GM21381 (cell line): Measurements from ENCODE around the gene RNASEH2A.
A peak's percentile ranks its signal among the peaks of the same experiment; 100 is the strongest.
"Not testable (repeated sequence)": the region's sequence is repeated elsewhere in the genome, so short reads cannot be mapped to it uniquely, and the experiment has no call there.

ENCODE experiments used
- ATAC-seq: cut with Tn5 transposase; IDR thresholded peaks from one replicate; pipeline ENCODE4 v1.9.1; 2021; ENCODE audit warnings: mild to moderate bottlenecking, moderate library complexity; ENCODE audit not compliant: unreplicated experiment

Gene RNASEH2A

DNA sequence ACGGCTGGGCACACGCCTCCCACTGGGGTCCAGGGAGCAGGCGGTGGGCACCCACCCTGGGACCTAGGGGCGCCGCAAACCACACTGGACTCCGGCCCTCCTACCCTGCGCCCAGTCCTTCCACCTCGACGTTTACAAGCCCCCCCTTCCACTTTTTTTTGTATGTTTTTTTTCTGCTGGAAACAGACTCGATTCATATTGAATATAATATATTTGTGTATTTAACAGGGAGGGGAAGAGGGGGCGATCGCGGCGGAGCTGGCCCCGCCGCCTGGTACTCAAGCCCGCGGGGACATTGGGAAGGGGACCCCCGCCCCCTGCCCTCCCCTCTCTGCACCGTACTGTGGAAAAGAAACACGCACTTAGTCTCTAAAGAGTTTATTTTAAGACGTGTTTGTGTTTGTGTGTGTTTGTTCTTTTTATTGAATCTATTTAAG is 13.5 kb upstream of the RNASEH2A start:
- no peak for ATAC-seq

DNA sequence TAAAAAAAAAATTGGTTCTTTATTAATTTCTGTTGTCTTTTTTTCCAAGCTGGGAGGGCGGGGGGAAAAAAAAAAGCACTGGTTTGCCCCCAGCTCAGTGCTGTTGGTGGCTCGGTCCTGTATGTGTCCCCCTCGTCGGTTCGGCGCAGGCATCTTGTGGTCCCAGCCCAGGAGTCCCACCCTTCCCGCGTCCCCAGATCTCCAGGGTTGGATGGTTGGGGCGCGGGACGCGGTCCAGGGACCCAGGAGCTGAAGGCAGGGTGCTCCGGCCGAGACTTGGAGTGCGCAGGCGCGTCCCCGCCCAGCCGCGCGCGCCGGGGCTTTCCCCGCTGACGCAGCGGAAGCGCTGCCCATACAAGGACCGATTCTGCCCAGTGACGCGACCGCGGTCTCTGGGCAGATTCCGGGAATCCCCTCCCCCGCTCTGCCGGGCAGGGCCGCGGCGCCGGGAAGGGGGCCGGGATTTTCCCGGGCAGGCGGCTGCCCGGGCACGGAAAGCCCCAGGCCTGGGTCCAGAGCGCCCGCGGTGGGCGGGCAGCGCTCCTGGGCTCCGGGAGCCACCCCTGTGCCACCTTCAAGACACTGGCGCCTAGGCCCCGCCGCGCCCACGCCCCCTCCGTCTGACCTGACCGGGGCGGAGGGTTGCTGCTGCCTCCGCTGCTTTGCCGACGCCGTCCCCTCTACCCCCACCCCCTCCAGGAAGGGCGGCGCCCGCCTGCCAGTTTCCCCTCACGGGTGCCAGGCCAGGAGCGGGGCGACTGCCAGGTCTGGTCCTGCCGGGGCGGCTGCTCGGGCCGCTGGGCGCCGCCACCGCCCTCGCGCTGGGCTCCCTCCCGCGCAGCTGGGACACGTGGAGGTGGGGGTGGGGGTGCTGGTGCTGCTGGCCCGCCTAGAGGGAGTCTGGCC is 12.8 kb upstream of the RNASEH2A start:
- peak; percentile 29 for ATAC-seq

- no peak for ATAC-seq
Observed at GRCh38 chr19:12794196-12794941, 12.0 kb upstream of the RNASEH2A start.

GRCh38 chr19:12794971-12795381 is 11.4 kb upstream of the RNASEH2A start:
- ATAC-seq, result no peak

GRCh38 chr19:12796146-12797071 is 10.0 kb upstream of the RNASEH2A start:
- no peak for ATAC-seq

DNA sequence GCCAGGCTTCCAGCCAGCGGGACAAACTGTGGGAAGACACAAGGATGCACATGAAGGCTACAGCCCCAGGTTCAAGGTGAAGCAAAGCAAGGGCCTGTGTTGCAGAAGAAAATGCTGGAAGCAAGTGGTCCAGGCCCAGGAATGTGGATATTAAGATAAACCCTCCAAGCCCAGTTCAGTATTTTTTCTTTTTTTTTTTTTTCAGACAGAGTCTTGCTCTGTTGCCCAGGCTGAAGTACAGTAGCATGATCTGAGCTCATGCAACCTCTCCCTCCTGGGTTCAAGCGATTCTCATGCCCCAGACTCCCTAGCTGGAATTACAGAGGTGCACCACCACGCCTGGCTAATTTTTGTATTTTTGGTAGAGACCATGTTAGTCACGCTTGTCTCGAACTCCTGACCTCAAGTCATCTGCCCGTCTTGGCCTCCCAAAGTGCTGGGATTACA is 9.2 kb upstream of the RNASEH2A start:
- ATAC-seq, result no peak

DNA sequence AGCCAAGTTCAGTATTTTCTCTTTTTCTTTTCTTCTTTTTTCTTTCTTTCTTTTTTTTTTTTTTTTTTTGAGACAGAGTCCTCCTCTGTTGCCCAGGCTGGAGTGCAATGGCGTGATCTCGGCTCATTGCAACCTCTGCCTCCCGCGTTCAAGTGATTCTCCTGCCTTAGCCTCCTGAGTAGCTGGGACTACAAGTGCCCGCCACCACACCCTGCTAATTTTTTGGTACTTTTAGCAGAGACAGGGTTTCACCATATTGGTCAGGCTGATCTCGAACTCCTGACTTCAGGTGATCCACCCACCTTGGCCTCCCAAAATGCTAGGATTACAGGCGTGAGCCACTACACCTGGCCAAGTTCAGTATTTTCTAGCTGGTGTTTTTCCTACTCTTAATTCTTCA is 8.8 kb upstream of the RNASEH2A start:
- ATAC-seq, result not testable (repeated sequence)

GRCh38 chr19:12799742-12800465 is 6.5 kb upstream of the RNASEH2A start:
- ATAC-seq, result no peak

DNA sequence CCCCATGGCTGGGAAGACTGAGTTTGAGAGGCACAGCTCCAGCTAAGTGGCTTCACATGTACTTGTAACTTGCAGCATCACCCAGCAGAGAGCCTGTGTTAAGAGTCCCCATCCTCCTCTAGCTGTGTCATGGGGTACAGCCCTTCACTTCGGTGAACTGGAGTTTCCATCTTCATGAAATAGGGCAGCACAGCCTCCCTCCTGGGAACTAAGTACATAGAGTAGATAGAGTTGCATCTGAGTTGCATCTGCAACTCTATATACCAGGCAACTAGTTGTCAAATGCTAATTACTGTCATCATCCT is 6.0 kb upstream of the RNASEH2A start:
- no peak for ATAC-seq

DNA sequence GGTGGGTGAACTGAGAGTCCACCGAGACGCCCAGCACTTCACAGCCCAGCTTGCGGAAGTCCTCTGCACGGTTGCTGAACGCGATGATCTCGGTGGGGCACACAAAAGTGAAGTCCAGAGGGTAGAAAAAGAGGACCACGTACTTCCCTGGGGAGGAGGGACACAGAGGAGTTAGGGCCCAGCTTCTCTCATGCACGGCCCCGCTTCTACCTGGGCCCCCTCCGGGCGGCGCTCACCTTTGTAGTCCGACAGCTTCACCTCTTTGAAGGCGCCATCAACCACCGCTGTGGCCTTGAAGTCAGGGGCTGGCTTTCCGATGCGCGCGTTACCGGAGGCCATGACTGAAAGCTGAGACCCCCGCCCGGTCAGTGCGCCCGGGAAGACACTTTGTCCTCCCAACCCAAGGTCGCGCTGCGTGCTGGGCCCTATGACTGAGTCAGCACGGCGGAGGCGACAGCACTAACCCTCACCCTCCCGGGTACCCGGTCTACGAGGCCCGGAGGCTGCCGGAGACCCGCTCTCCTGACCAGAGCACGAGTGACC is 5.4 kb upstream of the RNASEH2A start:
- ATAC-seq, result no peak

GRCh38 chr19:12801466-12802266 is 4.7 kb upstream of the RNASEH2A start, which contains the start of the genes PRDX2 and THSD8:
TSS of gene PRDX2 (minus strand) at chr19:12801800. CDS start at chr19:12801261, 539 bp downstream.
TSS of gene THSD8 (plus strand) at chr19:12802069. CDS start at chr19:12802072, 3 bp downstream.
- no peak for ATAC-seq

DNA sequence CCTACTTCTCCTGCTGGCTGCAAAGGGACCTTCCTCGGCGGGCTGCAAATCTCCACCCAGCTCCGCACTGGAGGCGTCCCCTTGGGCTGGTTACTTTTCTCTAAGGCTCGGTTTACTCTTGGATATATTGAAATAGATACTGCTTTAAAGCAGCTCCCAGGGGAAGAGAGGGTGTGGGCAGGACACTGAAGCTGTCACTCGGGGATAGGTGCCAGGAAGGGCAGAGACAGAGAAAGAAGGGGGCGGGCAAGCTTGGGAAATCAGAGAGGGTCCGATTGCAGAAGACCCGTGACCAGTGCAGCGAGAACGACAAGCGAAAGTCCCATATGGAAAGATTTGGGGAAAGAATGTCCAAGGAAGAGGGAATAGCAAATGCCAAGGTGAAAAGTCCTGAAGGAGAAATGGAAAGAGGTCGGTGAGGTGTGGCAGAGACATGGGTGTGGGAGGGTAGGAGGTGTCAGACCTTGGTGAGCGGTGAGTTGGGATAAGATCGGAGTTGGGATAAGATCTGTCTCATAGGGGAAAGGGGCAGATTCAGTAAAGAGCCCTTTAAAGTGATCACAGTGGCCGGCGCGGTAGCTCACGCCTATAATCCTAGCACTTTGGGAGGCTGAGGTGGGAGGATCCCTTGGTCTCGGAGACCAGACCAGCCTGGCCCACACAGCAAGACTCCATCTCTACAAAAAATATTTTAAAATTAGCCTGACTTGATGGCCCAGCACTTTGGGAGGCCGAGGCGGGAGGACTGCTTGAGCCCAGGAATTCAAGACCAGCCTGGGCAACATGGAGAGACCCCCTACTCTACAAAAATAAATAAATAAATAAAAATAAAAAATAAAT is 3.9 kb upstream of the RNASEH2A start:
- ATAC-seq, result no peak

GRCh38 chr19:12804051-12804450 is 2.3 kb upstream of the RNASEH2A start:
- no peak for ATAC-seq

DNA sequence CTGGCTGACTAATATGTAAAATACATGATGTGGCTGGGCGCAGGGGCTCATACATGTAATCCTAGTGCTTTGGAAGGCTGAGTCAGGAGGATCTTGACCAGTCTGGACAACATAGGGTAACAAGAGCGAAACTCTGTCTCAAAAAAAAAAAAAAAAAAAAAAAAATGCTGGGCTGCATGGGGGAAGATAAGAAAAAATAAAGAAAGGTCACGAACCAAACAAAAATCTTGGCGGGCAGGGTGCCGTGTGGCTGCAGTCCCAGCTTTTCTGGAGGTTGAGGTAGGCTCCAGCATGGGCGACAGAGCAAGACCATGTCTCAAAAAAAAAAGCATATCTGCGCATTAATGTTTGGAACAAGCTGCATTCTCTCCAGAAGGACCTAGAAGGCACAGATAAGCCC is 8.7 kb downstream of the RNASEH2A start:
- no peak for ATAC-seq

- ATAC-seq, result not testable (repeated sequence)
Observed at GRCh38 chr19:12817188-12817587, 10.8 kb downstream of the RNASEH2A start.

DNA sequence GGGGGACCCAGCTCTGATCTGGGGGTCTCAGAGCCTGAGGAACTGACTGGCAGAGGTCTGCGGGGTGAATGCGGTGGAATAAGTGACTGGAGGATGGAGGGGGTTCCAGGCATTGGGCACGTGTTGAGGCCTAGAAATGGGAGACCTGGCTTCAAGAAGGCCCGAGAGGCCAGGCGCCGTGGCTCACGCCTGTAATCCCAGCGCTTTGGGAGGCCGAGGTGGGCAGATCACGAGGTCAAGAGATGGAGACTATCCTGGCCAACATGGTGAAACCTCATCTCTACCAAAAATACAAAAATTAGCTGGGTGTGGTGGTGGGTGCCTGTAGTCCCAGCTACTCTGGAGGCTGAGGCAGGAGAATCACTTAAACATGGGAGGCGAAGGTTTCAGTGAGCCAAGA is 11.4 kb downstream of the RNASEH2A start:
- not testable (repeated sequence) for ATAC-seq

GRCh38 chr19:12821761-12822160 is 15.4 kb downstream of the RNASEH2A start:
- no peak for ATAC-seq
